Measurements from ENCODE around the gene BOLA1. TPM values are rescaled to one million over a fixed set of nuclear protein-coding genes. Genes with fewer than 3 reads are reported as not detected.

The BOLA1 gene
- total RNA-seq, 1 experiment from 2014 or later, result 15.3 TPM

- DNase-seq (ENCODE audit: low spot score) (peak; percentile 71), ATAC-seq (peak; percentile 65)
- CTCF ChIA-PET, result interaction anchor here (3.0 kb wide), 1 partner anchor 301 kb away, joined by 25 read pairs; no protein-coding TSS in a partner anchor
- H3K27me3 Mint-ChIP-seq (ENCODE audit: low read depth), result no peaks in the 10 kb centered on the region
- H3K9me3 Mint-ChIP-seq, result no peaks in the 10 kb centered on the region
- H3K27ac Mint-ChIP-seq, result no peak overlapping the region
- POLR2A ChIA-PET, result interaction anchor here (0.6 to 6.1 kb wide), 27 partner anchors 13 to 1118 kb away, joined by 3 to 51 read pairs (median 6); partner anchors contain the start of genes BOLA1, MTMR11, OTUD7B and SF3B4
- H3K4me1 Mint-ChIP-seq, result peaks cover 4% of the 10 kb centered on the region
- no peaks in the 10 kb centered on the region for H3K36me3 Mint-ChIP-seq
- H3K4me3 Mint-ChIP-seq, result no peak overlapping the region
- no peak for TF ChIP-seq CBFB (CRISPR knock-in tag; IDR thresholded peaks at IDR 0.05; ENCODE audit: low read depth)
- no peak for TF ChIP-seq ATF2 (CRISPR knock-in tag; IDR thresholded peaks at IDR 0.05; ENCODE audit: borderline replicate concordance, low read depth)
- TF ChIP-seq JAZF1 (CRISPR knock-in tag; IDR thresholded peaks at IDR 0.05), result no peak
- TF ChIP-seq, protein P1, sequence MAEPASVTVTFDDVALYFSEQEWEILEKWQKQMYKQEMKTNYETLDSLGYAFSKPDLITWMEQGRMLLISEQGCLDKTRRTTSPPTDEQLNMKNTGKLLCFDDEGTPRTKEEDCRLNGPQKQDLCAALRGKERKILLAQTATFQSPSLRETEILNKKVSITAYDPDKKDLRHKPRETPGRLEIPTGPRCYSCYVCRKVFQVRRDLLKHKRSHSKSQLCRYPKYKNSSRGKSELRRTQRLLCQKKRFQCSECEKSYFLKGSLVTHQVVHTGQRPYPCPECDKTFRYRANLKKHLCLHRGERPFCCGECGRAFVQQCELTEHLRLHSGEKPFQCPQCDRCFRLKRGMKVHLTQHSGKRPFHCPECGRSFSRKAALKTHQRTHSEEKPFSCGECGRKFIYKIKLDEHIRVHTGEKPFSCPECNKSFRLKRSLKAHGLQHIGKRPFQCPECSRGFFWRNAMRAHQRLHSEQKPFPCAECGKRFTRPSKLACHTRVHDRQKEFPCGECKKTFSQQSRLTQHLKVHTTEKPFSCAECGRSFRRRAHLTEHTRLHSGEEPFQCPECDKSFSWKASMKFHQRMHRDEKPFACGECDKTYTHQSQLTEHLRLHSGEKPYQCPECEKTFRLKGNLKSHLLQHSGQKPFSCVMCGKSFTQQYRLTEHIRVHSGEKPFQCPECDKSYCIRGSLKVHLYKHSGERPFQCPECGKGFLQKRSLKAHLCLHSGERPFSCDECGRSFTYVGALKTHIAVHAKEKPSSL (CRISPR knock-in tag; conservative IDR thresholded peaks at IDR 0.05), result 0 out of 2 replicates have a peak, but pooled peaks have one; percentile 18
- TF ChIP-seq HMGXB4 (CRISPR knock-in tag; IDR thresholded peaks at IDR 0.05), result no peak; the same call in 1 of the 2 replicates
- TF ChIP-seq, protein P2, sequence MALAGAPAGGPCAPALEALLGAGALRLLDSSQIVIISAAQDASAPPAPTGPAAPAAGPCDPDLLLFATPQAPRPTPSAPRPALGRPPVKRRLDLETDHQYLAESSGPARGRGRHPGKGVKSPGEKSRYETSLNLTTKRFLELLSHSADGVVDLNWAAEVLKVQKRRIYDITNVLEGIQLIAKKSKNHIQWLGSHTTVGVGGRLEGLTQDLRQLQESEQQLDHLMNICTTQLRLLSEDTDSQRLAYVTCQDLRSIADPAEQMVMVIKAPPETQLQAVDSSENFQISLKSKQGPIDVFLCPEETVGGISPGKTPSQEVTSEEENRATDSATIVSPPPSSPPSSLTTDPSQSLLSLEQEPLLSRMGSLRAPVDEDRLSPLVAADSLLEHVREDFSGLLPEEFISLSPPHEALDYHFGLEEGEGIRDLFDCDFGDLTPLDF (CRISPR knock-in tag; IDR thresholded peaks at IDR 0.05), result peak; percentile 84; the same call in 1 of the 2 replicates
- TF ChIP-seq ZNF671 (CRISPR knock-in tag; IDR thresholded peaks at IDR 0.05), result peak; percentile 83
- TF ChIP-seq MXD4 (CRISPR knock-in tag; IDR thresholded peaks at IDR 0.05; ENCODE audit: borderline replicate concordance), result no peak
- TF ChIP-seq USF2 (CRISPR knock-in tag; IDR thresholded peaks at IDR 0.05), result no peak
- TF ChIP-seq TEAD4 (CRISPR knock-in tag; IDR thresholded peaks at IDR 0.05), result peak; percentile 14; the same call in 1 of the 2 replicates
- TF ChIP-seq ELF4 (CRISPR knock-in tag; IDR thresholded peaks at IDR 0.05; ENCODE audit: low read depth), result no peak
- TF ChIP-seq NFE2L1 (CRISPR knock-in tag; IDR thresholded peaks at IDR 0.05), result peak; percentile 68
- TF ChIP-seq ZBTB21 (CRISPR knock-in tag; IDR thresholded peaks at IDR 0.05; ENCODE audit: borderline replicate concordance), result no peak
- TF ChIP-seq, protein P3, sequence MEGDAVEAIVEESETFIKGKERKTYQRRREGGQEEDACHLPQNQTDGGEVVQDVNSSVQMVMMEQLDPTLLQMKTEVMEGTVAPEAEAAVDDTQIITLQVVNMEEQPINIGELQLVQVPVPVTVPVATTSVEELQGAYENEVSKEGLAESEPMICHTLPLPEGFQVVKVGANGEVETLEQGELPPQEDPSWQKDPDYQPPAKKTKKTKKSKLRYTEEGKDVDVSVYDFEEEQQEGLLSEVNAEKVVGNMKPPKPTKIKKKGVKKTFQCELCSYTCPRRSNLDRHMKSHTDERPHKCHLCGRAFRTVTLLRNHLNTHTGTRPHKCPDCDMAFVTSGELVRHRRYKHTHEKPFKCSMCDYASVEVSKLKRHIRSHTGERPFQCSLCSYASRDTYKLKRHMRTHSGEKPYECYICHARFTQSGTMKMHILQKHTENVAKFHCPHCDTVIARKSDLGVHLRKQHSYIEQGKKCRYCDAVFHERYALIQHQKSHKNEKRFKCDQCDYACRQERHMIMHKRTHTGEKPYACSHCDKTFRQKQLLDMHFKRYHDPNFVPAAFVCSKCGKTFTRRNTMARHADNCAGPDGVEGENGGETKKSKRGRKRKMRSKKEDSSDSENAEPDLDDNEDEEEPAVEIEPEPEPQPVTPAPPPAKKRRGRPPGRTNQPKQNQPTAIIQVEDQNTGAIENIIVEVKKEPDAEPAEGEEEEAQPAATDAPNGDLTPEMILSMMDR (IDR thresholded peaks at IDR 0.05), result no peak
- TF ChIP-seq ZNF121 (CRISPR knock-in tag; IDR thresholded peaks at IDR 0.05), result no peak
- TF ChIP-seq, protein P4, sequence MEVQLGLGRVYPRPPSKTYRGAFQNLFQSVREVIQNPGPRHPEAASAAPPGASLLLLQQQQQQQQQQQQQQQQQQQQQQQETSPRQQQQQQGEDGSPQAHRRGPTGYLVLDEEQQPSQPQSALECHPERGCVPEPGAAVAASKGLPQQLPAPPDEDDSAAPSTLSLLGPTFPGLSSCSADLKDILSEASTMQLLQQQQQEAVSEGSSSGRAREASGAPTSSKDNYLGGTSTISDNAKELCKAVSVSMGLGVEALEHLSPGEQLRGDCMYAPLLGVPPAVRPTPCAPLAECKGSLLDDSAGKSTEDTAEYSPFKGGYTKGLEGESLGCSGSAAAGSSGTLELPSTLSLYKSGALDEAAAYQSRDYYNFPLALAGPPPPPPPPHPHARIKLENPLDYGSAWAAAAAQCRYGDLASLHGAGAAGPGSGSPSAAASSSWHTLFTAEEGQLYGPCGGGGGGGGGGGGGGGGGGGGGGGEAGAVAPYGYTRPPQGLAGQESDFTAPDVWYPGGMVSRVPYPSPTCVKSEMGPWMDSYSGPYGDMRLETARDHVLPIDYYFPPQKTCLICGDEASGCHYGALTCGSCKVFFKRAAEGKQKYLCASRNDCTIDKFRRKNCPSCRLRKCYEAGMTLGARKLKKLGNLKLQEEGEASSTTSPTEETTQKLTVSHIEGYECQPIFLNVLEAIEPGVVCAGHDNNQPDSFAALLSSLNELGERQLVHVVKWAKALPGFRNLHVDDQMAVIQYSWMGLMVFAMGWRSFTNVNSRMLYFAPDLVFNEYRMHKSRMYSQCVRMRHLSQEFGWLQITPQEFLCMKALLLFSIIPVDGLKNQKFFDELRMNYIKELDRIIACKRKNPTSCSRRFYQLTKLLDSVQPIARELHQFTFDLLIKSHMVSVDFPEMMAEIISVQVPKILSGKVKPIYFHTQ (CRISPR knock-in tag; IDR thresholded peaks at IDR 0.05), result peak; percentile 92
- TF ChIP-seq CREB1 (CRISPR knock-in tag; IDR thresholded peaks at IDR 0.05), result no peak; the same call in 1 of the 2 replicates
- TF ChIP-seq USF1 (CRISPR knock-in tag; IDR thresholded peaks at IDR 0.05), result peak; percentile 46; the same call in 1 of the 2 replicates
- TF ChIP-seq ZNF396 (CRISPR knock-in tag; IDR thresholded peaks at IDR 0.05; ENCODE audit: borderline replicate concordance), result no peak
- peak; percentile 92 for TF ChIP-seq ZNF416 (CRISPR knock-in tag; IDR thresholded peaks at IDR 0.05)
- TF ChIP-seq ZNF232 (CRISPR knock-in tag; IDR thresholded peaks at IDR 0.05), result 0 out of 2 replicates have a peak, but pooled peaks have one; percentile 57
- no peak for TF ChIP-seq SMAD4 (CRISPR knock-in tag; IDR thresholded peaks at IDR 0.05)
- TF ChIP-seq ZMAT4 (CRISPR knock-in tag; IDR thresholded peaks at IDR 0.05), result peak; percentile 80
Measured at GRCh38 chr1:149886396-149887195, 12.8 kb upstream of the BOLA1 start.
